Erythroblast (primary cell): ENCODE measurements around the gene GPR176.

Experiments
- GATA1 ChIP-seq: IDR thresholded peaks from 2 replicates; pipeline ENCODE4 v1.6.1; 2011; ENCODE audit warnings: low read depth, mild to moderate bottlenecking, control low read depth, low read length, moderate library complexity
- POLR2A ChIP-seq: IDR thresholded peaks from 2 replicates; pipeline ENCODE4 v1.6.1; 2011; ENCODE audit warnings: mild to moderate bottlenecking, low read length

DNA sequence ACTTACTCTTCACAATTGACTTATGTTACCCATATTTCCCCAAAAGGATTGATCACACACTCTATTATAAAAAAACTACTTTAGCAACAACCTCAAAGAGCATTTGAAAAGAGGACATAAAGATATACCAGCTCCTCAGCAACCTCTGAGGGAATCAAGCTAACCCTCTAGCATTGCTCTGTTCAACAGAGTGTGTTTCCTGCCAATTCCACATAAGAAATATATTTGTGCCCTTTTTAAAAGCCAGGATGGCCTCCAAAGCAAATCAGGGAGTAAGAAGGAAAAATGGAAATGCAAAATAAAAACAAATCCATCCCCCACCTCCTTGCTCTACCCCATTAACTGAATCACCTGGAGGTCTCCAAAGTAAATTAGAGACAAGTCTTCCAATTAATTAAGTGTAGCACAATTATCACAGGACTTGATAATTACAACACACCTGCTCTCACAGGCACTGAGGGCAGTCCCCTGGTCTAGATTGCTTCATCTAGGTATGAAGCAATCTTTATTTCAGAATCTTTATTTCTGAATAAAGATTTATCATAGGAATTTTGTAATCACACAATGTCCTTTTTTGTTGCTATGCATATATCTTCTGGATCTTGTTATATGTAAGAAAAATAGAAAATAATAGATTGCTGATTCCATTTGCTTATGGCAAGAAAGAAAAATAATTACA lies 34.8 kb downstream of the GPR176 start:
- TF ChIP-seq POLR2A: no peak
- no peak for TF ChIP-seq GATA1
